SH-SY5Y (cell line): ENCODE results near the gene MXRA5.

ENCODE experiments used
- GATA2 ChIP-seq: IDR thresholded peaks from 2 replicates; pipeline ENCODE4 v1.6.1; 2011; ENCODE audit warnings: mild to moderate bottlenecking, low read depth, low read length
- GATA3 ChIP-seq: IDR thresholded peaks from 2 replicates; pipeline ENCODE4 v1.6.1; 2011; ENCODE audit warnings: low read depth, mild to moderate bottlenecking, low read length, moderate library complexity

MXRA5 gene

DNA sequence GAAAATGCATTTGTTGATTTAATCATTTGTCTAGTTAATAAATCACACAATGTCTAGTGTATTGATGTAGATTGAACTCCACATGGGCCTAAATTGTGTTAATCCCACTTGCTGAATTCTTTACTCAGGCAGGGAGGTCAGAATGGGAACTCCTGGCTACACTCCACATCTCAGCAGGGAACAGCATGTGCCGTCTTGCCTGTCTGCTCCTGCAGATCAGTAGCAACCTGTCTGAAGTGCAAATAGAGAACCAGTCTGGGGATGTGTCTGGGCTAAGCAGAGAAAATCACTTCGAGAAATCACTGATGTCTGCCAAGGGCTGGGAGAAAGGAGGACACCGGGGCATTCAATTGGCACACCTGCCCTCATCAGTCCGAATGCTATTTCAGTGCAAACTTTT is 16.5 kb upstream of the MXRA5 start:
- TF ChIP-seq GATA3 (no peak), GATA2 (no peak)

GRCh38 chrX:3360881-3361280 is 14.4 kb upstream of the MXRA5 start:
- no peak for TF ChIP-seq GATA2
- no peak for TF ChIP-seq GATA3

- TF ChIP-seq GATA2 (no peak), GATA3 (no peak)
Observed at GRCh38 chrX:3351276-3351675, 4.8 kb upstream of the MXRA5 start.

GRCh38 chrX:3348191-3348590 is 1.7 kb upstream of the MXRA5 start:
- TF ChIP-seq GATA2 (no peak), GATA3 (no peak)

- TF ChIP-seq GATA3 (no peak), GATA2 (no peak)
Observed at GRCh38 chrX:3345281-3346191, 916 bp downstream of the MXRA5 start.

DNA sequence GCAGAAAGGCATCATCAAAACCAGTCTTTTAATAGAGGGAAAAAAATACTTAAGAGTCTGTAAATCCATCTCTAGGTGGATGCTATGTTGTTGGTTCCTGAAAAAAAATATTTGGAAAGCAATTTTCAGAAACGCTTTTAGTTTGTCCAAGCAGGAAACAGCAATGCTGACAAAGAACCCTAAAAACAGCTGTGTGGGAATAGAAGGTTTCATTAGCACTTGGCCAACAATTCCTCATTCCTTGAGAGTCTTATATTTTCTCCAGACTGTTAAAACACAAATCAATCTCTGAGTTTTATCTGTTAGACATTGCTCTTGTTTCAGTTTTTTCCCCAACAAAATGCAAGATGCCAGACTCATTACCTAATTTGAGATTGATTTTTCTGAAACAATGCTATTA is 6.4 kb downstream of the MXRA5 start:
- TF ChIP-seq GATA2, result no peak
- no peak for TF ChIP-seq GATA3

- TF ChIP-seq GATA3, result no peak
- no peak for TF ChIP-seq GATA2
Observed at GRCh38 chrX:3326681-3327080, 19.8 kb downstream of the MXRA5 start.

- TF ChIP-seq GATA3 (no peak), GATA2 (no peak)
Observed at GRCh38 chrX:3320471-3321046, 25.9 kb downstream of the MXRA5 start.

DNA sequence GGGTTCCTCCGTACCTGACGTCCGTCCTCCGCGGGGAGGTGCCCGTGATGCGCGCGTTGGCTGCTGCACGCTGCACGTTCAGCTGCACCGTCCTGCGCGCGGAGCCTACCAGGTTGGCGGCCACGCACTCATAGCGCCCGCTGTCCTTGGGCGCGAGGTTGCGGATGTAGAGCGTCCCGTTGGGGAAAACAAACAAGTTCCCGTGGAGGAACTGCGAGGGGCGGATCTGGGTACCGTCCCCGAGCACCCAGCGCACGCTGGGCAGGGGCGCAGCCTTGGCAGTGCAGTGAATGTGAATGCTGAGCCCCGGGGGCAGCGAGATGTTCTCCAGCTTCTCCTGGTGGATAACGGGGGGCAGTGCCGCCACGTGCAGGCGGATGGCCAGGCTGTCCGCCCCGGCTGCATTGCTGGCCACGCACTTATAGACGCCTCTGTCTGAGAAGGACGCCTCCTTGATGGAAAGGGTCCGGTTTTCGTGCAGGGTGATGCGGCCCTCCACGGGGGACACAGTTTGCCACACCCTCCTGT is 29.2 kb downstream of the MXRA5 start:
- TF ChIP-seq GATA3, result no peak
- TF ChIP-seq GATA2, result no peak

- TF ChIP-seq GATA3, result no peak
- no peak for TF ChIP-seq GATA2
Observed at GRCh38 chrX:3312109-3312508, 34.3 kb downstream of the MXRA5 start.

DNA sequence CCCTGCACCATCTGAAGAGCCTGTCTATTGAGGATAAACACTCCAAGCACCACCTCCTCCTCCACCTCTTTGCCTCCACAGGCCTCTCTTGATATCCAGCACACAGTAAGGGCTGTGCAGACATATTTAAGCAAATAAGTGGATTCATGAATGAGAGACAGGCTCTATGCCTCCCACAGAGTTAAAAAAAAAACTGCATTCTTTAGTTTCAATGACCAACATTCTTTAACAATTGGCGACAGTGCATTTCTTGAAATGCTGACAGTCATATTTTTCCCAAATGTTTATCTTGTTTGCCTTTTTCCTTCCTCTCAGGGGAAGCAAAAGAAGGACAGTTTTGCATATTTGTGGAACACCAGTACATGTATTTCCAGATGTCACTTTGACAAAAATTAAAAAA is 38.6 kb downstream of the MXRA5 start:
- TF ChIP-seq GATA3, result no peak
- no peak for TF ChIP-seq GATA2

DNA sequence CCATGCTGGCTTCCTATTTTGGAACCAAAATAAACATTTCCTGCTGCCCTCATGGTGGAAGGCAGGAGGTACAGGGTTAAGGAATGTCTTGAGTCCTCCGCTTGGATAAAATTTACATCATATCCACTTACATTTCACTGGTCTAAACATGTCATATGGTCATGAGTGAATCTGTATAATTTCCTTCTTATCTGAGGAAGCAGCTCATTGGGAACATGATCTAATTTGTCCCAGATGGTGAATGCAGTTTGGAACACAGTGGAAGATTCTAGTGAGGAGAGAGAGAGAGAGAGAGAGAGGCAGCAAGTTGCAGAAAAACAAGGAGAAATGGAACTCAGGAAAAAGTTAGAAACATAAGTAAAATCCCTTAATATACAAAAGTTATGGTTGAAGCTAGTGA is 46.8 kb downstream of the MXRA5 start:
- TF ChIP-seq GATA3, result no peak
- no peak for TF ChIP-seq GATA2

DNA sequence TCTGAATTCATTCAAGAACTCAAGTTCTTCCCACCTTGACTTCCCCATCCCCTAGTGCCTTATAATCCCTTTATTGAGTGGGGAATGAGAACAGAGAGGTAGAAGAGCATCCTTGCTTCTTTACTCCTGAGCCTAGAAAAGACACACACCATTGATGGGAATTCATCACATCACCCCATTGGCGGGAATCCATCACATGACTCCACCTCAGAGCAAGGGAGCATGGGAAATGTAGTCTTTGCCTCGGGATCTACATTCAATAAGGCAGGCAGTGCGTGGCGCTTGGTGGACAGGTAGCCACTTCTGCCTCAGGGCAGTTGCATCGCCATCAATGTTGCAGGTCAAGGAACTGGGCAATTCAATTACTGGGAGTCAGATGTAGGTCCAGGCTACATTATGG is 50.7 kb downstream of the MXRA5 start:
- TF ChIP-seq GATA3 (no peak), GATA2 (no peak)

DNA sequence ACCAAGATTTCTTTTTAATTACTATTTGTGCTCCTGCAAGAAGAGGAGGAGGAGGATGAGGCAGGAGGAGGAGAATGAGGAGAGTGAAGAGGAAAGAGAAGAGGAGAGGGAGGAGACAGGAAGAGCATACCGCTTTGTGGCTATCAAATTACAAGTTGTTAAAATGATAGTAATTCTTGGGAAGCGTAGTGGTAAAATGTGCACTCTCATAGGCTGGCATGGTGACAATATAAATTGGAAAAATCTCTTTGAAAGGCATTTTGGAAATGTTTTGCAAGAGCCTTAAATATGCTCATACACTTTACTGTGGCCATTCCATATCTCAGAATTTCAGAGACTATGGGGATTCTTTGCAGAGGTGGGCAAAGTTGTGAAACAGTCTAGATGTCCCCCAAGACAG is 53.2 kb downstream of the MXRA5 start:
- TF ChIP-seq GATA2 (no peak), GATA3 (no peak)

- TF ChIP-seq GATA2 (no peak), GATA3 (no peak)
Observed at GRCh38 chrX:3290561-3290960, 55.9 kb downstream of the MXRA5 start.
